GM21423 (cell line): Measurements from ENCODE around the gene POLL.

ENCODE experiments used
- ATAC-seq: cut with Tn5 transposase; IDR thresholded peaks from one replicate; pipeline ENCODE4 v1.9.1; 2021; ENCODE audit warnings: mild to moderate bottlenecking, moderate library complexity; ENCODE audit not compliant: unreplicated experiment

Gene POLL

GRCh38 chr10:101573885-101574753 lies 13.9 kb downstream of the POLL start:
- ATAC-seq: no peak

- no peak for ATAC-seq
Observed at GRCh38 chr10:101572785-101573184, 15.3 kb downstream of the POLL start.

- no peak for ATAC-seq
Observed at GRCh38 chr10:101572126-101572525, 15.9 kb downstream of the POLL start.

- ATAC-seq: no peak
Observed at GRCh38 chr10:101571271-101571925, 16.7 kb downstream of the POLL start.

- ATAC-seq: peak; percentile 5
Observed at GRCh38 chr10:101570428-101571270, 17.4 kb downstream of the POLL start.

- peak; percentile 61 for ATAC-seq
Observed at GRCh38 chr10:101569622-101570427, 18.2 kb downstream of the POLL start.

- ATAC-seq: no peak
Observed at GRCh38 chr10:101569323-101569621, 18.8 kb downstream of the POLL start.

GRCh38 chr10:101568054-101568745 lies 19.9 kb downstream of the POLL start:
- no peak for ATAC-seq

GRCh38 chr10:101567165-101568006 lies 20.7 kb downstream of the POLL start:
- no peak for ATAC-seq

- no peak for ATAC-seq
Observed at GRCh38 chr10:101566333-101567164, 21.5 kb downstream of the POLL start.

GRCh38 chr10:101565936-101566332 lies 22.1 kb downstream of the POLL start:
- ATAC-seq: no peak

GRCh38 chr10:101565370-101565900 lies 22.6 kb downstream of the POLL start:
- no peak for ATAC-seq

GRCh38 chr10:101564490-101564991 lies 23.5 kb downstream of the POLL start:
- no peak for ATAC-seq

- no peak for ATAC-seq
Observed at GRCh38 chr10:101563497-101564040, 24.5 kb downstream of the POLL start.

GRCh38 chr10:101563007-101563406 lies 25.1 kb downstream of the POLL start:
- ATAC-seq: no peak

GRCh38 chr10:101562231-101562630 lies 25.8 kb downstream of the POLL start:
- no peak for ATAC-seq

- ATAC-seq: no peak
Observed at GRCh38 chr10:101561068-101561915, 26.8 kb downstream of the POLL start.
